ENCODE measurements around the gene CAV1.
A peak's percentile ranks its signal among the peaks of the same experiment; 100 is the strongest.

Gene CAV1

DNA sequence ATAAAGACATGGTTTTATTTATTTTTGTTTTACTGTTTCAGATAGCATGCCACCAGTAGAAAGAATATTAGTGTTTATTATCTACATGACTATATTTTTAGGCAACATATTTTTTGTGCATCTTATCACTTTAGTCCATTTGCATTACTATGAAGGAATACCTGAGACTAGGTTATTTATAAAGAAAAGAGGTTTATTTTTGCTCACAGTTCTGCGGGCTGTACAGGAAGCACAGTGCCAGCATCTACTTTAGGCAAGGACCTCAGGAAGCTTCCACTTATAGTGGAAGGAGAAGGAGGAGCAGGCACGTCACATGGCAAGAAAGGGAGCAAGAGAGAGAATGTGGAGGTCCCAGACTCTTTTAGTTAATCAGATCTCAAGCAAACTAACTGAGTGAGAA lies 19.6 kb upstream of the CAV1 start:
- no peak for DNase-seq

GRCh38 chr7:116505823-116506222 lies 19.0 kb upstream of the CAV1 start:
- no peak for DNase-seq

DNA sequence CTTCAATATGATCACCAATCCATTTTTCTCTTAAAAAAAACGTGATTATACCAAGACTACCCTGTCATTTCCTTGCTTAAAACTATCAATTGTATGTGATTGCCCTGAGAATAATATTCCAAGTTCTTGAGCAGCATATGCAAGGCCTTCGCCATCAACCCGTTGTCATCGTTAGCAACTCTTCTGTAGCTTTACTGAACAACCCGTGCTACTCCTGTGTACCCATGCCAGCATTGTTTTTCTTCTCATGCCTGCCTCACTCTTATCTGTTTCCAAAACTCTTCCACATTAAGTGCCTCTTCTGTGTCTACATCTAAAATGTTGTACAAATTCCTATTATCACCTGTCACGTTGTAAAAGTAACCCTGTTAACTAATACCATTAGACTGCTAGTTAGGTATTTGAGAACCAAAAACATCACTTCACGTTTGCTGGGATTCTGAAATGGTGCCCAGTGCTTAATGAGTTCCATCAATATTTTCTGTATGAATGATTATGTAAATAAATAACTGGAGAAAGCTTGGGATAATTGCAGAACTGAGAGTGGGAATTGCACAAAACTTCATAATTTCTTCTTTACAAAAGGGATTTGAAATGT lies 14.8 kb upstream of the CAV1 start:
- DNase-seq, result no peak

DNA sequence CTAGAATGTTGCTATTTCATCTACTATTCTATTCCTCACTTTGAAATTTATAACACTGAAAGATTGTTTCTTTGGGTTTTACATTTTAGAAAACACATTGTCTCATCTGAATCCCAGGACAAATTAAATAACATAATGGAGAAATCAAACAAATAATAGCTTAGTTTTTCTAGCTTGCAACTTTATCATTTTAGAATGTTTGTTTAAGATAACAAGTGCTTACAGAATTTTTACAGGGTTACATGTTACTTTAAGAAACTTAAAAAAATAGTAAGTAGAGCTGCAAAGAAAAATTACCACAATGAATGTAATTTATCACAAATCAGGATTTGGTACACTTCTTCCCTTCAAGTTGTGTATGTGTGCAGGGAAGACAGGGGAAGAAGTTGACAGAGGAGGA lies 14.0 kb upstream of the CAV1 start:
- no peak for DNase-seq

- no peak for DNase-seq
Observed at GRCh38 chr7:116511552-116512519, 13.0 kb upstream of the CAV1 start.

- no peak for DNase-seq
Observed at GRCh38 chr7:116512520-116513188, 12.2 kb upstream of the CAV1 start.

- DNase-seq, result no peak
Observed at GRCh38 chr7:116515584-116515983, 9.3 kb upstream of the CAV1 start.

DNA sequence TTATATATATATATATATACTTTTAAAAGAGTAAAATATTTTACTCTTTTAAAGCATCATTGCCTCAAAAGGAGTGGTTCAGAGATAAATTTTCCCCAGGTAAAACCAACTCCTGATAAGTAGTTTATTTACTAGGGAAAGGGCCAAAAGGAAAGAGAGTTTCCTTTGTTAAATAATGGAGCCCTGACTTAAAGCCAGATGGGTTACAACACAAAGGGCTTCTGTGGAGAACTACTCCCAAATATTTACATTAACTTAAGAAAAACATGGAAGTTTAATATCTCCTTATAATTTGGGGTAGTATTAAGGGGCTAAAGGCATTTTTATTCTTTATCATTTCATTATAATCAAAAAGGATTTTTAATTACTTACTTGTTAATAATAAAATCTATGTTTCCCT lies 8.5 kb upstream of the CAV1 start:
- no peak for DNase-seq

GRCh38 chr7:116517626-116518025 lies 7.2 kb upstream of the CAV1 start:
- no peak for DNase-seq

DNA sequence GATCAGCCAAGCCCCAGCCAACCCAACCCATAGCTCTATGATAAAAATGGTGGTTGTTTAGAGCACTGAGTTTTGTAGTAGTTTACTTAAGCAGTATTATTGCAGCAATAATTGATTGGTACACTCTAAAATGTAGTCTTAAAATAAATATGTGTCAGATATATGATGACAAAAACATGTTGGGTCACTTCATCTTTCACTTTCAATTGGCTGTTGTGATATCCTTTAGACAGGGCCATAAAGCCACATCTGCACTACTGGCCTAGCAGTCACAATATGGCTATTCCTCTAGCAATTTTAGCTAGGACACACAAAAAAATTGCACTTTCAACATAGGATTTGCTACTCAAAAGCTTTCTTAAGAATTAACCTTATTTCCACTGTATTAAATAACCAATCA lies 5.9 kb upstream of the CAV1 start:
- no peak for DNase-seq

DNA sequence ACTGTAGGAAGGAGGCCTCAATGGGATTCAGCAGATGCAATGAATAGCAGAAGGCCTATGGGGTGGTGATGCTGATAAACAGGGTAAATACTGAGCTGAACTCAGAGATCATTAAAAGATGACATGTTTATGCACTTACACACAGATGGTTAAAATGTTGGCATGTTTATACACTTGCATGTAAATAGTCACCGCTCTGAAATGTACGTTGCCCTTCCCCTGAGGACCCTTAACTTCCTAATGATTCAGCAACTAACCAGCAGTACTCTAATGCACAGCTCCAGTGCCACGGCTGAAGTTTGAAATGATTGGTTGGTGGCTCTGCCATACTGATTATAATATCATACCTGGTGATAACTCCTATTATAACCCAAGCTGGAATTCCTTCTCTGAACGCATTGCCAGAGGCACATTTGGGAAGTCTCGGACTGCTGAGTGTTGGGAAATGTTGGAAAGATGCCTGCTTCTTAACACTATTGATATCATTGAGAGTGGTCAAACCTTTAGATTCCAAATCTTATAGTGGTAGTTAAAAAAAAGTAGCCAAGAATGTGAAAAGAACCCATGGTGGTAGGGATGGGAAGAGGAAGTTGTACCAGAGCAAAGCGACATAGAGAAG lies 3.7 kb upstream of the CAV1 start:
- DNase-seq, result no peak

DNA sequence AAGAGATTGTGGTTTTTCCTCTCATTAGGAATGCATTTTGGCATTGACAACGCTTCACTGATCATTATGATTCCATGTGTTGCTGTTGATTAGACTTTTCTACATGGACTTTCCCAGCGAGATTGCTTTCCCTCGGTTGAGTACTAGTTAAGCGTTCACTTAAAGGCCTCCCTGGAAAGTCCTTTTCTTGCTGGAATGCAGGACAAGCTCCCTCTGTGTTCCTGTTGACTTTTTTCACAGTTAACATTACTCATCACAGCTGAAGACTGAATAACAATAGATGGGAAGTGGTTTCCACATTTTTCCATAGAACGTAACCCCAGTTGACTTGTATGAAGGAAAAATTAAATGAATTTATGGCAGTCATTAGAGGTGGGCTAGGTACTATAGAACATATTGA lies 2.6 kb upstream of the CAV1 start:
- DNase-seq, result no peak

DNA sequence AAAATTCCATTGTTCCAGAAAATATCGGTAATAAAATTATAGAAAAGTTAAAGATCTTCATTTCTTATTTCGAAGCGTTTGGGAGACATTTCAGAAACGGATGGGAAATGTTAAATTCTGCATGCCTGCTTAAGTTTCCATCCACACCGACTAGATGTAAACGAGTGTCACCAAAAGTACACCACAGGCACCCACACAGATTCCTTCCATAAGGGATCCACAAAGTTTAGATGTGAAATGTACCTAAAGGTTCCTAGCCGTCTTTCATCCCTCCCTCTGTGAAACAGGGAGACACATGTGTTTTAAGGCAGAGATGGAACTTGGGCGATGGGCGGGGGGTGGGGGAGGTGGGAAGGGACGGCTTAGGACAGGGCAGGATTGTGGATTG lies 621 bp upstream of the CAV1 start:
- DNase-seq, result no peak

- peak; percentile 17 for DNase-seq
Observed at GRCh38 chr7:116525298-116525912, 569 bp downstream of the CAV1 start.

DNA sequence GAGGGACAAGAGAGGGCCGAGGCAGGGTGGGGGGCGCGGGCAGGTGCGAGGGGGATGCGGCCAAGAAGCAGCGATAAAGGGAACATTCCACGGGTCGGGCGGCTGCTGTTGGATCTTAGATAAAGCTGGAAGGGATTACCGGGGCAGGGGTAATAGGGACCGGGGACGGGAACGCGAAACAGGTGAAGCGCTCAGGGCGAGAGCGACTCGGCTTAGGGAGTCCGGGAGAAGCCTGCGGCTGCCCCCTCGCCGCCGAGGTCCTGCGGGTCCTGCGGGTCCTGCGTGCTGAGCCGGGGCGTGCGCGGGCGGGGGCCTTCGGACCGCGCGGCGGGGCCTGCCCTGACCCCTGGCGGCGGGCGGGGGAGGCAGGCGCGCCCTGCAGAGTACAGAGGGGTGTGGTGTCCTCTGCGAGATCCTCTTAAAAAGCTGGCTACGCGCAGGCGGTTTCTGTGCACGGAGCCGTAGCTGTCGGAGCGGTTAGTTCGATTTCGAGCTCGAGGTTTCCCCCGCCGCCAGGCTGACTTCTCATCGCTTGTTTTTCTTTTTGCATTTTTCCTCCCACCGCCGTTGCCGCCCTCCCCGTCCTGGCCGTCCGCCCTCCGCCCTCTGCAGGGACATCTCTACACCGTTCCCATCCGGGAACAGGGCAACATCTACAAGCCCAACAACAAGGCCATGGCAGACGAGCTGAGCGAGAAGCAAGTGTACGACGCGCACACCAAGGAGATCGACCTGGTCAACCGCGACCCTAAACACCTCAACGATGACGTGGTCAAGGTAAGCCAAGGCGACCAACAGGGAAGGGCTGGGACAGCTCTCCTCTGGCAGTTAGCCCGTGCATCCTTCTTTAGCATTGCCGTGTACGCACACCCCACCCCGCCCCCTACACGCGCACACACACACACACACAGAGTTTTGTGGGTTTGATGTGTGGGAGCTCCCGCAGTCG lies 1.4 kb downstream of the CAV1 start:
- DNase-seq, result peak; percentile 82

DNA sequence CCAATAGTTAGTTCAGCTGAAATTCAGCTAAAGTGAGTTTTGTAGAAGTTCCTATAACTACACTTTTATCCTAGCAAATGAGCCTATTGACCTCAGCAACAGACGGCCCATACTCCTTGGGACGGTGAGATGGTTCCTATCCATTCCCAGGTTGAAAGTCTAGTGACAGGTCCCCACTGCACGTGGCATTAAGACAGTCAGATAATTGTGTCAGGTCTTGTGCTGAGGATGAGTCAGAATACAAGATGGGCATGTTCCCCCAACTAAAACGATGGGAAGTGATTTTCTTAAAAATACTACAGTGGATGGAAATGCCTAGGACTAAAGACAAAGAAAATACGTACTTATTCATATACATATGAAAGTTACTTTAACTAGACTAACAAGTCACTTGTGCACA lies 2.1 kb downstream of the CAV1 start:
- DNase-seq, result no peak

DNA sequence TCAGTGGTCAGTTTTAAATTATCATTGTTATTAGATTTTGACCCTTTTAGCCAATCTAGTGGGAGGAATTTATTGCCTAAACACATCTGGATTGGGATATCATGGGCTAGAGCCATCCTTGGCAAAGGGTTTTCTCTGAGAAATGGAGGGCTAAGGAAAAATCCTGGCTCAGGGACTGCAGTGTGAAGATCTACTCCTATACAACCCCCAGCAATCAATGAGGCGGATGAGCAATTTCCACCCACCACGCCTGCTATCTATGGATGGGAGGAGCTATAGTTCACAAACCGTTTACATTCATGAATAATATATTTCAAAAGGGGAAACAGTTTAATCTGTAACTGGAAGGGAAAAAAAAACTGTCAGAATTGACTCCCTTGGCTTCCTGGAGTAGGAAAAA lies 2.7 kb downstream of the CAV1 start:
- DNase-seq, result no peak

DNA sequence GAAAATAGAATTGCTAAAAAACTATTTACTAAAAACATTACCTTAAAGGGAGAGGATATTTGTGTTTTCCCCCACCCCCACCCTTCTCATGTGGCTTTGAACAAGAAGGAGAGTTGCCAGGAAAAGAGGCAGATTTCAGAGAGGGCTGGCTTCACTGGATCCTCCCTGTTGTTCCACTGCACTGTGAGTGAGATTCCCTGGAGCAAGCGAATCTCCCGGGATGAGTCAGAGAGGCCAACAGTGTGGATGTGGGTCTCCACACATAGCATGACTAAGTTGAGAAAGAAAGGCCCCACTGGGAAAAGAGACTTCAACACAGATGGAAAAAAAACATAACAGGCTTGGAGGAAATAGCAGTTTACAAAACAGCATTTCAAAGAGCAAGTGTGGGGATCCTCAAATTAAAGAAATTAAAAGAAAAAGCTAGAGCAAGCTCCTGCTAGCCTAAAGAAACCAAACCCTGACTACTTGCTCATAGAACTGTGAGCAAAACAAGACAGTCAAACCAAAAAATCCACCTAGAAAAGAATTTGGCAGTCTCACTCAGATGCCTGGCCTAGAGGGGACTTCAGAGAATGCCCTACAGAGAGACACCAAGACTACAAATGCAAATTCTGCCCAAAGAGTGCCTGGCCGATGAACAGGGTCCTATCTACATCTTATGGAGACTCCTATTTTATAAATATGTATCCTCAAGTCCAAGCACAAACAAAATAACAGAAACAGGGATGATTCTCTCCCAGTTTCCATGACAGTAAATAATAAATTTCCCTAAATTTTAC lies 3.4 kb downstream of the CAV1 start:
- DNase-seq, result no peak

DNA sequence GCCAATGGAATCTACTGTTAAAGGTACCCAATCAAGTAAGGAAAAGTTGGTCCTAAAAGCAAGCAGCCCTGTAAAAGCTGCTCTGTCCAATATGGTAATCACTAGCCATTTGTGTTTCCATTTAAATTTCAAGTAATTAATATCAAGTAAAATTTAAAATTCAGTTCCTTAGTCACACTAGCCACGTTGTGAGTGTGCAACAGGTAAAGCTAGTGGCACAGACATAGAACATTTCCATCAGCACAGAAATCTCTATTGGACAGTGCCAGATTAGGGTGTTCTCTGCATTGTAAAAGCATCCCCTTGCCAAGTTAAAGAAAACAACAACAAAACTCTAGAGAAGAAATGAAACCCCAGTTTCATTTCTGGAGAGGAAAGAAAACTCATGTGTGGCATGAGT lies 4.4 kb downstream of the CAV1 start:
- DNase-seq, result no peak

GRCh38 chr7:116530107-116530820 lies 5.4 kb downstream of the CAV1 start:
- DNase-seq, result no peak

Measured in hematopoietic multipotent progenitor cell treated with erythropoietin and hydrocortisone succinate and interleukin-3 and kit ligand, for 6 days (in vitro differentiated cells).